Epithelial cell of proximal tubule (primary cell): ENCODE data around the gene MRPL34. TPM values are rescaled to one million over a fixed set of nuclear protein-coding genes. Genes with fewer than 3 reads are reported as not detected.
"Not testable (repeated sequence)": the region's sequence is repeated elsewhere in the genome, so short reads cannot be mapped to it uniquely, and the experiment has no call there.

ENCODE experiments used
- DNase-seq: peaks from one replicate; pipeline ENCODE4 v3.0.0-alpha.2; 2011; ENCODE audit warnings: low read depth
- H3K4me3 ChIP-seq: 2 replicates; pipeline ENCODE4 v1.5.1; 2011; ENCODE audit warnings: low read depth, mild to moderate bottlenecking, low read length
- total RNA-seq: library from RNA; depleted of rRNA; stranded (reverse); fragments of >200 nt; gene quantifications from 2 replicates; pipeline ENCODE4 v1.2.3, GENCODE V29; 2015
- TF ChIP-seq, protein P1 (sequence below): conservative IDR thresholded peaks from 2 replicates; pipeline ENCODE4 v1.5.1; 2012; ENCODE audit warnings: low read depth, mild to moderate bottlenecking, low read length

Gene MRPL34
- total RNA-seq, 1 donor from 2014 or later: 121 TPM

DNA sequence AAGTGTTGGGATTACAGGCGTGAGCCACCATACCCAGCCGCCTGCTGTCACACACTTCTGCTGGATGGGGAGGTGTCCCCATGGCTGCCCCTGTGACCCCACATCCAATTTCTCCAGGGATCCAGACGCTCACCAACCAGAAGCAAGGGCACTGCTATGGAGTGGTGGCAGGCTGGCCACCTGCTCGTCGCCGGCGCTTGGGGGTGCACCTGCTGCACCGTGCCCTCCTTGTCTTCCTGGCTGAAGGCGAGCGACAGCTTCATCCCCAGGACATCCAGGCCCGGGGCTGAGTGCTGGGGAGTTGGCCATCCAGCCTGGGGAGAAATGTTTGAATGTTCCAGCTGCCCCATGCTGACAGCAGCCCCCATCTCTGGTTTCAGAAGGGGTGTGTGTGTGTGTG is 19.4 kb upstream of the MRPL34 start:
- no peak overlapping the region for H3K4me3 ChIP-seq
- no peak for DNase-seq
- TF ChIP-seq, protein P1, sequence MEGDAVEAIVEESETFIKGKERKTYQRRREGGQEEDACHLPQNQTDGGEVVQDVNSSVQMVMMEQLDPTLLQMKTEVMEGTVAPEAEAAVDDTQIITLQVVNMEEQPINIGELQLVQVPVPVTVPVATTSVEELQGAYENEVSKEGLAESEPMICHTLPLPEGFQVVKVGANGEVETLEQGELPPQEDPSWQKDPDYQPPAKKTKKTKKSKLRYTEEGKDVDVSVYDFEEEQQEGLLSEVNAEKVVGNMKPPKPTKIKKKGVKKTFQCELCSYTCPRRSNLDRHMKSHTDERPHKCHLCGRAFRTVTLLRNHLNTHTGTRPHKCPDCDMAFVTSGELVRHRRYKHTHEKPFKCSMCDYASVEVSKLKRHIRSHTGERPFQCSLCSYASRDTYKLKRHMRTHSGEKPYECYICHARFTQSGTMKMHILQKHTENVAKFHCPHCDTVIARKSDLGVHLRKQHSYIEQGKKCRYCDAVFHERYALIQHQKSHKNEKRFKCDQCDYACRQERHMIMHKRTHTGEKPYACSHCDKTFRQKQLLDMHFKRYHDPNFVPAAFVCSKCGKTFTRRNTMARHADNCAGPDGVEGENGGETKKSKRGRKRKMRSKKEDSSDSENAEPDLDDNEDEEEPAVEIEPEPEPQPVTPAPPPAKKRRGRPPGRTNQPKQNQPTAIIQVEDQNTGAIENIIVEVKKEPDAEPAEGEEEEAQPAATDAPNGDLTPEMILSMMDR: no peak

DNA sequence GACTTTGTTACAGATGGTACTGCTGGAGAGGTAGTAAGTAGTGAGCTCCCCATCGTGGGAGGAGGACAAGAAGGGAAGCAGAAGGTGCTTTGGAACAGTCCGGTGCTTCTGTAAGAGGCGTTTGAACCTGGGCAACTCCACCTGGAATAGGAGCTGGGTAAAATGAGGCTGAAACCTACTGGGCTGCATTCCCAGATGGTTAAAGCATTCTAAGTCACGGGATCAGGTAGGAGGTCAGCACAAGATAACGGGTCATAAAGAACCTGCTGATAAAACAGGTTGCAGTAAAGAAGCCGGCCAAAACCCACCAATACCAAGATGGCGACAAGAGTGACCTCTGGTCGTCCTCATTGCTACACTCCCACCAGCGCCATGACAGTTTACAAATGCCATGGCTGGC is 18.9 kb upstream of the MRPL34 start:
- TF ChIP-seq, protein P1: no peak
- no peak overlapping the region for H3K4me3 ChIP-seq
- DNase-seq: no peak

DNA sequence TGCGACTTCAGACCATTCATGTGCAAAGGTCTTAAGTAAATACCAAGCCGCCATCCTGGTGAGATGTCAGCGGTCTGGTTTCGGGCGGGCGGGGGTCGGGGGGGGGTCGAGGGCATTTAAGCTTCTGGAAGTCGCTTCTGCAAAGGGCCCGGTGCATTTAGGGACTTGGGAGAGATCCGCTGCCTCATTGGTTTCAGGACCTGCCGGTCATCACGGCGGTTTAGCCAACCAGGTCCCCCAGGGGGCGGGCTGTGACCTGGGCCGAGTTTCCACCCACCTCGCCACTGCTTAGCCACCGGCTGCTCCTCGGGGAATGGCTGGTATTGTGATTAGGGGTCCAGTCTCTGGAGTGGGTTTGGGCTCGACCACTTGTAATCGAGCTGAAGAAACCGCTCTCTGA is 16.2 kb upstream of the MRPL34 start:
- no peak for DNase-seq
- TF ChIP-seq, protein P1: no peak
- H3K4me3 ChIP-seq: peak overlapping the region; percentile 21

DNA sequence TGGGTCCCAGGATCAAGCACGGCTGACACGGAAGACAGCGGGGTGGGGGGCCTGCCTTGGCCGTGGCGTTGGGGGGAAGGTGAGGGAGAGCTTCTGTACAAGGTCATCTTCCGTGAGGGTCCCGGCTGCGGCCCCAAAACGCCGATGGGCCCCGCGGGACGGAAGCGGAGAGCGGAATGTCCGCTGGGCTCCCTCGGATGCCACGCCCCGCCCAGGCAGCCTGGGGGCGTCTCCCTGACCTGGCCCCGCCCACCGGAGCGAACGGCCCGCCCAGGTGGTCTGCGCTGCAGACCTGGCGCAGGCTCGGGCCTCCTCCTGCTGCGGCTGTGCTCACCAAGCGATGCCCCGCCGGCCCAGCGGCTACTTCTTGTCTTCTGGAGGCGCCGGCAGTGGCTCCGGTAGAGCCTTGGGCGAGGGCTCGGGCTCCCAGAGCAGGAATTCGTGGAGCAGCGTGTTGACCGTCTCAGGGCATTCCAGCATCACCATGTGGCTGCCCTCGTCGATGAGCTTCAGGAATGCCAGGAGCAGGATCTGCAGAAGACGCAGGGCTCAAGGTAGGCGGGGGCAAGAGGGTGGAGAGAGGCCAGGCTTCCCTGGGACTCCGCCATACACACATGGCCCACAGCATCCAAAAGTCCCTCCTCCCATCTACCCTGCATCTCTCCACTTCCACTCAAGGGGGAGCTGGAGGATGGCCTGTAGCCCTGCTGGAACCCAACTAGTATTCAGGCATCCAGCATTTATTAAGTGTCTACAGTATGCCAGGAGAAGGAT is 13.2 kb upstream of the MRPL34 start:
- no peak for DNase-seq
- TF ChIP-seq, protein P1: peak; percentile 62
- peak overlapping the region; percentile 41 for H3K4me3 ChIP-seq

DNA sequence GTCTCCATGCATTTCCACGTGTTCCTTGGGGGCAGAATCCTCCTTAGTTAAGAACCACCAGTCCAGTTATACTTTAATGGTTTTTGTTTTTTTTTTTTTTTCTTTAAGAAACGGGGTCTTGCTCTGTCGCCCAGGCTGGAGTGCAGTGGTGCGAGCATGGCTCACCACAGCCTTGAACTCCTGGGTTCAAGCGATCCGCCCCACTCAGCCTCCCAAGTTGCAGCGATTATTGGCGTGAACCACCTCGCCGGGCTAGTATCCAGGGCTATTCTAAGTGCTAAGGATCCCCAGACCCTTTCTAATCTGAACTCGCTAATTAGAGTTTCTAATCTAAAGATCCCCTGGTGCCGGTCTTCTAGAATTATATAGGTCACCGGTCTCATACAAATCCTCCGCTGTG is 12.1 kb upstream of the MRPL34 start:
- no peak overlapping the region for H3K4me3 ChIP-seq

DNA sequence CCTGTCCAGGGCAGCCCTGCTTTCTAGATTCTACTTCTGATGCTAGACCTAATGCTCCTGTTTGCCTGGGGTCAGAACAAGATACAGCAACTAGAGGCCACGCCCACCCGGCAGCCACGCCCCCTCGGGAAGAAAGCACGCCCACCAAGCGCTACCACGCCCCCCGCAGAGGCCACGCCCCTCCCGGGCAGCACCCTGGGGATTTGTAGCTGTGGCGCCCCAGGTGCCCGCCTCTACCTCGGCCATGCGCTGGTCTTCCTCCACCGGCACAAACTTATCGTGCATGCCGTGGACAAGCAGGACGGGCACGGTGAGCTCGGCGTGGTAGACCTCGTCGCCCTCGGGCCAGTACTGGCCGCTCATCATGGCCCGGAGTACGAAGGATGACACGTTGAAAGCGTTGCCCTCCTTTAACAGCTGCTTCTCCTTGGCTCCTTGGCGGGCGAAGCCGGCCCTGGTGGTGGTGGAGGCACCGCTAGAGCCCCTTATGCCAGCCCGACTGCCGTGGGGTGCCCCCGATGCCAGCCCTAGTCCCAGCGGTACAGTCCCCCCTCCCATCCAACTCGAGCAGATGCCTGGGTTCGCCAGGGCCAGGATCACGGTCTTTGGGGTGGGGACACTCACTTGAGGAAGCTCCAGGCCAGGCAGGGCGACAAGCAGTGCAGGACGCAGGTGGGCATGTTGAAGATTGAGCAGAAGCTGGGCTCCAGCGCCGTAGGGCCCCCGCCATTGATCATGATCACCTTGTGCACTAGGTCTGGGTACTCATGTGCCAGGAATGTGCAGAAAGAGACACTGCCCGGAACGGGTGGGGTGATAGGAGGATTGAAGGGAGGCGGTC is 11.4 kb upstream of the MRPL34 start:
- DNase-seq: no peak
- H3K4me3 ChIP-seq: no peak overlapping the region
- TF ChIP-seq, protein P1: no peak

More for the DNA sequence above, 12.1 kb upstream of the MRPL34 start:
- DNase-seq: no peak
- TF ChIP-seq, protein P1: no peak

DNA sequence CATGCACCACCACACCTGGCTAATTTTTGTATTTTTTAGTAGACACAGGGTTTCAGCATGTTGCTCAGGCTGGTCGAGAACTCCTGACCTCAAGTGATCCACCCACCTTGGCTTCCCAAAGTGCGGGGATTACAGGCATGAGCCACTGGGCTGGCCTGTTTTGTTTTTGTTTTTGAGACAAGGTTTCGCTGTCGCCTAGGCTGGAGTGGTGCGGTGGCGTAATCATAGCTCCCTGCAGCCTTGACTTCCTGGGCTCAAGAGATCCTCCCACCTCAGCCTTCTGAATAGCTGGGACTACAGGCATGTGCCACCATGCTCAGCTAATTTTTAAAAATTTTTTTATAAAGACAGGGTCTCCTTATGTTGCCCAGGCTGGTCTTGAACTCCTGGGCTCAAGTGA is 10.1 kb upstream of the MRPL34 start:
- not testable (repeated sequence) for H3K4me3 ChIP-seq, DNase-seq
